ENCODE measurements around the gene MMP1.
"Not testable (repeated sequence)": the region's sequence is repeated elsewhere in the genome, so short reads cannot be mapped to it uniquely, and the experiment has no call there.

GRCh38 chr11:102746746-102747578 lies 51.0 kb downstream of the MMP1 start:
- not testable (repeated sequence) for TF ChIP-seq RCOR1 (IDR thresholded peaks at IDR 0.05; ENCODE audit: low read length); EZH2phosphoT487 (IDR thresholded peaks at IDR 0.05; ENCODE audit: borderline replicate concordance, low read depth); CTCF (IDR thresholded peaks at IDR 0.05)
